Stimulated activated CD8-positive, alpha-beta memory T cell treated with anti-CD3 and anti-CD28 coated beads, Interleukin-12 subunit alpha, Interleukin-12 subunit beta, amount 100 ng/mL, for 24 hours (primary cell): ENCODE measurements around the gene PRPF40B.

Source experiments
- DNase-seq: peaks from one replicate; pipeline ENCODE4 v3.0.0-alpha.2; 2020; ENCODE audit errors: extremely low read depth

Gene PRPF40B

DNA sequence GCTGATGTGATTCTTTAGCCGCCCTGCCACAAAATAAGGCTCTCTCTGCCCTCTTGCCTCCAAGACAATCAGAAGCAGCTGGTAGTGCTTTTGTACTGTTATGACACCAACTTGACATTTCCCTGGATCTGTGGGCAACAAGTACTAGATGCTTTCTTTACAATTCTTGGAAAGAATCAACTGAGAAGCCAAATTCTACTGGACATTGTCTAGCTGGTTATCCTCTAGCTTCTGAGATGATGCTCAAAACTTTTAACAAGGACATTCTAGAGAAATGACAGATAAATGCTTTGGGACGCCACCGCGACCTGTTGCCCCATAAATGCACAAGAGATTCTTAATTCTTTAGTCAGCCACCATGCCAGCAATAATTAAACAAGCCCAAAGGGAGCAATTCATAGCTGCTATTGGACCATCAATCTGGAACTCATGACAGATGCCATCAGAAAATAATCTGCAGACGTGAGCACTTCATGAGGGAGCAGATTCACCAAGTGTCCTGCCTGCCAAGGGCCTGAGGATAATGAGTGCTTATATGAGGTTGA, 61.0 kb downstream of the PRPF40B start:
- DNase-seq = no peak

DNA sequence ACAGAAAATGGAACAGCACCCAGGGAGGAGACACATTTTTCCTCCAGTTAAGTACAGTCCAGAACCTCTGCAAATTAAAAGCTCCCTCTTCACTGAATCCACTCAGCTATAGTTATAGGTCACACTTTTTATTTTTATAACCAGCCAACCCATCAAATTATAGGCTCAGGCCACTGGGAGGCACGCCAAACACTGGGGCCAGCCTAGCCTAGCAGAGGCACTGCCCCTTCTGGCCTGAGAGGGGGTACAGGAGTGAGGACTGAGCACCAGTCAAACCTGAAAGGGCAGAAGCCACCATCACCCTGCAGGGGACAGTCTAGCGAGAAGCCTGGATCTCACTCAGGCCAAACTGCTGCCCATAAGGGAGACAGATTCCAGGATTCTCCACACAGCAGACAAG, 64.6 kb downstream of the PRPF40B start:
- no peak for DNase-seq

DNA sequence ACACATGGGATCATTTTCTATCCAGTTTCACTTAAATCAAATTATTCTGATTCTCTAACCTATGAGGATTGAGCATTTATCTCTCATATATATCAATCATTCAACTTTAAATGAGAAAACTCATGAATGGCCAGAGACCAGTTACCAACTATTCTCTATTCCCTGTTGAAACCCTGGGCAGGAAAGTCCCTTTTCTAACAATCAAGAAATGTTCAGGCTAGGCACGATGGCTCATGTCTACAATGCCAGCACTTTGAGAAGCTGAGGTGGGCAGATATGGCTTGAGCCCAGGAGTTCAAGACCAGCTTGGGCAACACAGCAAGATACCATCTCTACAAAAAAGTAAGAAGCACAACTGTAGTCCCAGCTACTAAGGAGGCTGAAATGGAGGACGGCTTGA, 65.9 kb downstream of the PRPF40B start:
- no peak for DNase-seq

DNA sequence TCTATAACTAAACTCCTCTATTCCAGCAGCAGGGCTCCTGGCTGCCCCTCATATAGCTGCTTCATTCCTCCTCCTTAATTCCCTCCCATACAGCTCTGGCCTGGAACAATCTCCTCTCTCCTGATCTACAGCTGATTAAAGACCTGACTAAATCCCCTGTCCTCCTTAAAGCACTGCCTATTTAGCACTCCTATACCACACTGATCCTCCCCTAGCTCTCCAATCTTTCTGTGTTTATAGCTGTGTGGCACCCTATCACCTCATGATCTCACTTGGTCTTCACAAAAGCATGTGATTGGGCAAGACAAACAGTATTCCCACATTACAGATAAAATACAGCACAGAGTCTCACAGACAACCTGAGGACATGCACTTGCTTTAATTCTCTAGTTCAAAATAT, 66.4 kb downstream of the PRPF40B start:
- DNase-seq = no peak

DNA sequence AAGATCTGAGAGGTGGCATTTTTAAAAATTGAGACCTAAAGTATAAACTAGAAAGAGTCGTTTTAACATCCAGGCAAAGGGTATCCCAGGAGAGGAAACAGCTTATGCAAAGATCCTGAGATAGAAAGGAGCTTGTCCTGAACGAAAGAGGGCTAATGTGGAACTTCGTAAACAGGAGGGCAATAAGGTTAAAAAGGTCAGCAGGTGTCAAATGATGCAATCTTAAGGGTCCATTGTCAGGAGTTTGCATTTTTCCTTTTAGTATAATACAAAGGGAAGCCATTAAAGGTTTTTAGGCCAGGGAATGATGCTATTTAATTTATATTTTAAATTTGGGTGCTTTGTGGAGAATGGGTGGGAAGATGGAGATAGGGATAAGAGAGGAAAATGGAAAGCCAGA, 69.5 kb downstream of the PRPF40B start:
- no peak for DNase-seq

DNA sequence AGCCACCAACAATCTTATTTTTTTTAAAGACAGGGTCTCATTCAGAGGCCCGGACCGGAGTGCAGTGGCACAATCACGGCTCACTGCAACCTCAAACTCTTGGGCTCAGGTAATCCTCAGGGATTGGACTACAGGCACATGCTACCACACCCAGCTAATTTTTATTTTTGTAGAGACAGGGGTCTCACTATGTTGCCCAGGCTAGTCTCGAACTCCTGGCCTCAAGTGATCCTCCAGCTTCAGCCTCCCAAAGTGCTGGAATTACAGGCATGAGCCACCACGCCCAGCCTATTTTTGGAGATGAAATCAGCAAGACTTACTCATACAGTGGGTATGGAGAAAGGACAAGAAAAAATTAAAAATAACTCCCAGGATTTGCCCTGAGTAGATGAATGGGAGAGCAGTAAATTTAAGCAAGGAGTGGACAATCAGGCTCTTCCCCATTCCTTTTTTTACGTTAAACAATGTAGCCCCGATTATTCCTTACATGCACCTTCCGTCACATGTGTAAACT, 70.6 kb downstream of the PRPF40B start:
- no peak for DNase-seq
